ENCODE measurements around the gene AFAP1L2. TPM values are rescaled to one million over a fixed set of nuclear protein-coding genes. Genes with fewer than 3 reads are reported as not detected.
A peak's percentile ranks its signal among the peaks of the same experiment; 100 is the strongest.

The AFAP1L2 gene, protein sequence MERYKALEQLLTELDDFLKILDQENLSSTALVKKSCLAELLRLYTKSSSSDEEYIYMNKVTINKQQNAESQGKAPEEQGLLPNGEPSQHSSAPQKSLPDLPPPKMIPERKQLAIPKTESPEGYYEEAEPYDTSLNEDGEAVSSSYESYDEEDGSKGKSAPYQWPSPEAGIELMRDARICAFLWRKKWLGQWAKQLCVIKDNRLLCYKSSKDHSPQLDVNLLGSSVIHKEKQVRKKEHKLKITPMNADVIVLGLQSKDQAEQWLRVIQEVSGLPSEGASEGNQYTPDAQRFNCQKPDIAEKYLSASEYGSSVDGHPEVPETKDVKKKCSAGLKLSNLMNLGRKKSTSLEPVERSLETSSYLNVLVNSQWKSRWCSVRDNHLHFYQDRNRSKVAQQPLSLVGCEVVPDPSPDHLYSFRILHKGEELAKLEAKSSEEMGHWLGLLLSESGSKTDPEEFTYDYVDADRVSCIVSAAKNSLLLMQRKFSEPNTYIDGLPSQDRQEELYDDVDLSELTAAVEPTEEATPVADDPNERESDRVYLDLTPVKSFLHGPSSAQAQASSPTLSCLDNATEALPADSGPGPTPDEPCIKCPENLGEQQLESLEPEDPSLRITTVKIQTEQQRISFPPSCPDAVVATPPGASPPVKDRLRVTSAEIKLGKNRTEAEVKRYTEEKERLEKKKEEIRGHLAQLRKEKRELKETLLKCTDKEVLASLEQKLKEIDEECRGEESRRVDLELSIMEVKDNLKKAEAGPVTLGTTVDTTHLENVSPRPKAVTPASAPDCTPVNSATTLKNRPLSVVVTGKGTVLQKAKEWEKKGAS
- total RNA-seq: 10 to 100 TPM in 1 of 4 donors, 1 to 10 TPM in 3; 3.7 to 18.8 (median 4.5) TPM

DNA sequence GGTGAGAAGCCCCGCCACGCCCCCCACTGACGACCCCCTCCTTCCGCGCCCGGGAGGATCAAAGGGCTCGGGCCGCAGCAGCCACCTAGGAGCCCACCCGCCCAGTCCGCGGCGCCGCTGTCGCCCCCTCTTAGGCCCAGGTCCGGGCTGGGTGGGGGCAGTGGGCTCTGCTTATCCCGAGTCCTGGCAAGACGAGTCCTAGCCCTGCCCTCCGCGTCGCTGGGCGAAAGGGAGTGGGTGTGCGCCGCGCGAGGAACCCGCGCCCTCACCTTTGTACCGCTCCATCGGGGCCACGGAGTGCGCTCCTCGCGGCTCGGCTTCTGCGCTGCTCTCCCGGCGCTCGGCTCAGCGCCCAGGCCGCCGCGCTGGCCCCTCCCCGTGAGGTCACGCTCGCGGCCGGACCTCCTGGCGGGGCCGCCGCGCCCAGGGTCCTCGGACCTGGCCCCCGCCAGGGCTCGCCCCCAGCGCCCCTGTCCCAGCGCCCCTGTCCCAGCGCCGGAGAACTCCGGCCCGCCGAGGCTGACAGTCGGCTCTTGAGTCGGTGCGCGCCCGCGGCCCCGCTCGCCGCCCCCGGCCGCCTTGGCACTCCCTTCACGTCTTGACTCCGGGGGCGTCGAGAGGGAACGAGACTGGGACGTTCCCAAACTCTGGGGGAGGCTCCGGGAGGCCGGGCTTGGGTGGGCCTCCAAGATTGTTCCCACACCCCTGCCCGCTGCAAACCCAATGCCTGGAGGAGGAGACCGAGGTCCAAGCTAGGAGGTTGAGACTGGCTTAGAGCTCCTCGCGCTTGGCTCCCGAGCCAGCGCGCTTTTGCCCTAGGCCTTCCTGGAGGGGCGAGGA is at the start of gene AFAP1L2:
AFAP1L2 (minus strand) TSS at position 332 of the 840 bp plus-strand sequence; CDS start at position 285, 47 bp downstream.
- peak; percentile 60 for ATAC-seq (ENCODE audit: low FRiP score)
- TF ChIP-seq, protein P1, sequence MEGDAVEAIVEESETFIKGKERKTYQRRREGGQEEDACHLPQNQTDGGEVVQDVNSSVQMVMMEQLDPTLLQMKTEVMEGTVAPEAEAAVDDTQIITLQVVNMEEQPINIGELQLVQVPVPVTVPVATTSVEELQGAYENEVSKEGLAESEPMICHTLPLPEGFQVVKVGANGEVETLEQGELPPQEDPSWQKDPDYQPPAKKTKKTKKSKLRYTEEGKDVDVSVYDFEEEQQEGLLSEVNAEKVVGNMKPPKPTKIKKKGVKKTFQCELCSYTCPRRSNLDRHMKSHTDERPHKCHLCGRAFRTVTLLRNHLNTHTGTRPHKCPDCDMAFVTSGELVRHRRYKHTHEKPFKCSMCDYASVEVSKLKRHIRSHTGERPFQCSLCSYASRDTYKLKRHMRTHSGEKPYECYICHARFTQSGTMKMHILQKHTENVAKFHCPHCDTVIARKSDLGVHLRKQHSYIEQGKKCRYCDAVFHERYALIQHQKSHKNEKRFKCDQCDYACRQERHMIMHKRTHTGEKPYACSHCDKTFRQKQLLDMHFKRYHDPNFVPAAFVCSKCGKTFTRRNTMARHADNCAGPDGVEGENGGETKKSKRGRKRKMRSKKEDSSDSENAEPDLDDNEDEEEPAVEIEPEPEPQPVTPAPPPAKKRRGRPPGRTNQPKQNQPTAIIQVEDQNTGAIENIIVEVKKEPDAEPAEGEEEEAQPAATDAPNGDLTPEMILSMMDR (IDR thresholded peaks at IDR 0.05): no peak
- no peak for DNase-seq (ENCODE audit: low spot score)

DNA sequence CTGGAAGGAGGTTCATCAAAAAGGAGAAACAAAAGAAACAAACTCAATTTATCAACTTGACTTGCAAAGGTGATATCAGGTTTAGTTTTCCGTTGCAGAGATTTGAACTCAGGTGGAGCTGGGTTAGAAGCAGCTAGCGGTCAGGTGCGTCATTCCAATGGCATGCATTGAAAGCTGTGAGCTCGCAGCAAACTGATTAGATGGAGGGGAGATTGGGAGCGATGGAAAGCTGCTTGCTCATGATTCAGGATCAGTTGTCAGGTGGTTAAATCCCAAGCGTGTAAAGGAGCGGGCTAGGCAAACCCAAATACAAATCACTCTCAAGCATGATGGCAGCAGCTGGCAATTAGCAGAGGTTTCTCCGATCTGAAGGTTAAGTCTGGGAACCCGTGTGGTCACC is 49.3 kb upstream of the AFAP1L2 start:
- ATAC-seq (ENCODE audit: low FRiP score) (no peak), DNase-seq (ENCODE audit: low spot score) (no peak)
- TF ChIP-seq, protein P1 (IDR thresholded peaks at IDR 0.05): no peak

DNA sequence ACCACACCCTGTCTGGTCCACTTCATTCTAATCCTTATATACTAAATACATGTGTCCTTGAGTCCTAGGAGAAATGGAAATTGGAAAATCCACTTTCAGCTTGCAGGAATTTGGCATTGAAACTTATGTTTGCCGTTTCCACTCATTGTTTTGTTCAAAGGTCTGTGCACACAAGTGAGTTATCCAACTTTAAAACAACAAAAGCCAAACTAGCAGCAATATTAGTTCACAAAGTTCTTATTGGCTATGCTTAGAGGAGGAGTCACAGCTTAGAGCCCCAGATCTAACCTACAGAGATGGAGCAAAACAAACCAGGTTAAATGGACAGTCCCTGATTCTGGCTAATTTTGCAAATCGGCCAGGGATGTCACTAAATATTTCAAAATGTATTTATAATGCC is 44.6 kb upstream of the AFAP1L2 start:
- DNase-seq (ENCODE audit: low spot score): no peak
- TF ChIP-seq, protein P1 (IDR thresholded peaks at IDR 0.05): no peak
- ATAC-seq (ENCODE audit: low FRiP score): no peak

DNA sequence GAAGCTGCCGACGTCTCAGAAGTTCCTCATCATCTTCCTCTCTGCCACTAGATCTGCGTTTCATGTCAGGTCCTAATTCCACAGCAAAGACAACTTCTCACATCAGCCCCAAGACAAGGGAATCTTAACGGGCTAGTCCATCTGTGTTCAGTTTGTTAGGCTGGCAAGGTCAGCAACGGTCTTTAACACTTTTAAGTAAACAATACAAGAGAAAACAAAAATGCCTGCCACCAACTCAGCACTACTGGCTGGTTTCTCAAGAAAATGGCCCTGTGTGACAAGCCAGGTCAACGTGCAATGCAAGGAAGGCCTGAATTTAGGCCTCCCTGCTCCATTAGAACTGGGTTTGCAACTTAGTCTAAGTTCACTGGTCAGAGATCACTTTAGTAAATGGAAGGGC is 41.0 kb upstream of the AFAP1L2 start:
- DNase-seq (ENCODE audit: low spot score): no peak
- ATAC-seq (ENCODE audit: low FRiP score): no peak
- TF ChIP-seq, protein P1 (IDR thresholded peaks at IDR 0.05): no peak

DNA sequence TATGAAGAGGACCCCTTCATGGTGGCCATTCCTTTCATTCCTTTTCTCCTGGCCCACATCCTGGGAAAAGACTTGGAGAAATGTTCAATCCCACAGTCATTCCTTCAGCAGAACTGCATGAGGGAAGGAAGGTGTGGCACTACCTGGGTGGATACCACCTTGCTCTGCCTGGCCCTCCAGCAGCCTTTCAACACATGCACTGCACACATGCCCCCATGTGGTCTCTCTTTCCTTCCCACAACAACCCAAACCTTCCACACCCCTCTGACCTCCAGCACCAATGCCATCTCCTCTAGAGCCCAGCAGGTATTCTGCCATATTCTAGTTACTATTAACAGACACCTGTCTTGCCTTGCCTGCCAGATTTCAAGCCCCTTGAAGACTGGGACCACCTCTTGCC is 40.5 kb upstream of the AFAP1L2 start:
- DNase-seq (ENCODE audit: low spot score): no peak
- no peak for ATAC-seq (ENCODE audit: low FRiP score)
- TF ChIP-seq, protein P1 (IDR thresholded peaks at IDR 0.05): no peak

DNA sequence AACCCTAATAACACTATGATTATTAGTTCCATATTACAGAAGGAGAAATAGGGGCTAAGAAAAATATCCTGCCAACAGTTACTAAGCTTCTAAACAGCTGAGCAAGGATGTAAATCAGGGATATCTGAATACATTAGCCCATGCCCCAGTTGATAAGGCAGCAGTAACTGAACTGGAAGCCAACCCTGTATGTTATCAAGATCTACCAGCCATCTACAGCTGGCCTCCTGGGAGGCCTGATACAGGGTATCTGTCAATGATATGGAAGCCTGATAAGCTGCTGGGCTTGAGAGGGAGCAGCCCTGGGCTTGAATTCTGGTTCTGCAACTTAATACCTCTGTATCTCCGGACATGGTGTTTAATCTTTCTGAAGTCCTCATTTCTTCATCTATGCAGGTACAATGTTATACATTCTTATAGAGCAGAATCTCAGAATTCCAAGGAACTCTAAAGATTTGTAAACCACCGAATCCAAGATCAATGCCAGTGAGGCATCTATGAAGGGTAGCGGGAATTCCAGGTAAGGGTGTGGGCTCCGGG is 37.9 kb upstream of the AFAP1L2 start:
- DNase-seq (ENCODE audit: low spot score): no peak
- TF ChIP-seq, protein P1 (IDR thresholded peaks at IDR 0.05): no peak
- ATAC-seq (ENCODE audit: low FRiP score): no peak
